ENCODE measurements around the gene NUP153.

- TF ChIP-seq ATF1 (CRISPR knock-in tag; IDR thresholded peaks at IDR 0.05) (no peak), ZMAT4 (CRISPR knock-in tag; IDR thresholded peaks at IDR 0.05) (no peak), CTCF (IDR thresholded peaks at IDR 0.05) (no peak), HMGXB4 (CRISPR knock-in tag; IDR thresholded peaks at IDR 0.05) (no peak), MLX (CRISPR knock-in tag; IDR thresholded peaks at IDR 0.05) (no peak), ATF3 (CRISPR knock-in tag; conservative IDR thresholded peaks at IDR 0.05) (no peak), NFE2L1 (CRISPR knock-in tag; IDR thresholded peaks at IDR 0.05) (no peak), GABPB1 (CRISPR knock-in tag; IDR thresholded peaks at IDR 0.05) (no peak), E2F4 (CRISPR knock-in tag; IDR thresholded peaks at IDR 0.05; ENCODE audit: borderline replicate concordance, low read depth) (no peak), IRF1 (CRISPR knock-in tag; IDR thresholded peaks at IDR 0.05) (no peak)
Observed at GRCh38 chr6:17700421-17701416, 6.0 kb downstream of the NUP153 start.

Measured in WTC11 (cell line).